Hematopoietic multipotent progenitor cell treated with erythropoietin and hydrocortisone succinate and interleukin-3 and kit ligand, for 6 days (in vitro differentiated cells): ENCODE measurements around the gene VWA7.
"Not testable (repeated sequence)": the region's sequence is repeated elsewhere in the genome, so short reads cannot be mapped to it uniquely, and the experiment has no call there.

Source experiments
- DNase-seq: peaks from one replicate; pipeline ENCODE4 v3.0.0-alpha.2; 2015

The VWA7 gene, protein sequence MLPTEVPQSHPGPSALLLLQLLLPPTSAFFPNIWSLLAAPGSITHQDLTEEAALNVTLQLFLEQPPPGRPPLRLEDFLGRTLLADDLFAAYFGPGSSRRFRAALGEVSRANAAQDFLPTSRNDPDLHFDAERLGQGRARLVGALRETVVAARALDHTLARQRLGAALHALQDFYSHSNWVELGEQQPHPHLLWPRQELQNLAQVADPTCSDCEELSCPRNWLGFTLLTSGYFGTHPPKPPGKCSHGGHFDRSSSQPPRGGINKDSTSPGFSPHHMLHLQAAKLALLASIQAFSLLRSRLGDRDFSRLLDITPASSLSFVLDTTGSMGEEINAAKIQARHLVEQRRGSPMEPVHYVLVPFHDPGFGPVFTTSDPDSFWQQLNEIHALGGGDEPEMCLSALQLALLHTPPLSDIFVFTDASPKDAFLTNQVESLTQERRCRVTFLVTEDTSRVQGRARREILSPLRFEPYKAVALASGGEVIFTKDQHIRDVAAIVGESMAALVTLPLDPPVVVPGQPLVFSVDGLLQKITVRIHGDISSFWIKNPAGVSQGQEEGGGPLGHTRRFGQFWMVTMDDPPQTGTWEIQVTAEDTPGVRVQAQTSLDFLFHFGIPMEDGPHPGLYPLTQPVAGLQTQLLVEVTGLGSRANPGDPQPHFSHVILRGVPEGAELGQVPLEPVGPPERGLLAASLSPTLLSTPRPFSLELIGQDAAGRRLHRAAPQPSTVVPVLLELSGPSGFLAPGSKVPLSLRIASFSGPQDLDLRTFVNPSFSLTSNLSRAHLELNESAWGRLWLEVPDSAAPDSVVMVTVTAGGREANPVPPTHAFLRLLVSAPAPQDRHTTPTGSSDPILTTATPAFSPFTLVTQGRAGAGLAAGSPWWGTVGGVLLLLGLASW

DNA sequence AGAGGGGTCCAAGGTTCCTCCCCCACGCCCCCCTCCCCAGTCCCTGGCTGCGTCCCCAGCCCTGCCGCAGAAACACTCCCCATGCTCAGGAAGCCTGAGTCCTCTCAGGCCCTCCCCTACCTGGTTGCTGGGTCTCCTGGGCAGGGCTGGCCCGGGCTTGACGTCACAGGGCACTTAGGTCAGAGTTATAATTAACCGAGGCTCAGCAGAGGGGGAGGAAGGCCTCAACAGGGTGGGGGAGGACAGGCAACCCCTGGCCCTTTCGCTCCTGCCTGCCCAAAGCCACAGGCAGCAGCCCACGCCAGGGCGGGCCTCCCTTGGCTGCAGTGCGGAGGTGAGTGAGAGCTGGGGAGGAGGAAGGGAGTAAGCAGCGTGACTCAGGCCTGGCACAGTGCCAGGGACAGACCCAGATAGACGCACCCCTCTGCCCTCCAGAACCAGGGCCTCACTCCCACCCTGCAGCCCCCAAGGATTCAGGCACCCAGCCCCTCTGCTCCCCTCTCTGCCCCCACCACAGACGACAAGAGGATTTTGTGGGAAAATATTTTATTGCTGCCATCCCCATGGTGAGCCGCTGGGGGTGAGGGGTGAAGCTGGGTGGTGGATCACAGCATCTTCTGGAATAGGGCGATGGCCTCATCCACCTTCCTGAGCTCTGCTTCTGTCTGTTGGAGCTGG, at the start of gene VWA7:
Gene VWA7 (minus strand): TSS at position 340 of the 678 bp plus-strand sequence. CDS start 549 bp downstream, outside the sequence.
- peak; percentile 88 for DNase-seq

DNA sequence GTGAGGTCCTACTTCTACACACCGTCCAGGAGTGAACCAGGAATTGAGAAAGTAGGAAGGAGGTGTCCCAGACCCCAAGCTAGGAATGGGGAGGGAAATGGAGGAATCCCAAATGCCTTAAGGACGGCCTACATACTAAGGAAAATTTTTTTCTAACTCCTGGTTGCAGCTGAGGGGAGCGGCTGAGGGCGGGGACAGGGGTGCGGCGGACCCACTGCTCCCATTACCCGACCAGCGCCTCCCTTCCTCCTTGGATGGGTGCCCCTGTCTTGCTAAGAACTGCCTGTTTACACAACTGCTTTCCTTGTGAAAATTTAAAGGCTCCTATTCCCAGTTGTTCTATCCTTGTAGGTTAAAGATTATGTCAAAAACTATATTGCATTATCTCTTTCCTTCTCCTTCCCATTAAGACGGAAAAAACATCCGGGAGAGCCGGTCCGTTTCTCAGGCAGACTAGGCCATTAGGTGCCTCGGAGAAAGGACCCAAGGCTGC, 49.7 kb upstream of the VWA7 start:
- DNase-seq = peak; percentile 91

DNA sequence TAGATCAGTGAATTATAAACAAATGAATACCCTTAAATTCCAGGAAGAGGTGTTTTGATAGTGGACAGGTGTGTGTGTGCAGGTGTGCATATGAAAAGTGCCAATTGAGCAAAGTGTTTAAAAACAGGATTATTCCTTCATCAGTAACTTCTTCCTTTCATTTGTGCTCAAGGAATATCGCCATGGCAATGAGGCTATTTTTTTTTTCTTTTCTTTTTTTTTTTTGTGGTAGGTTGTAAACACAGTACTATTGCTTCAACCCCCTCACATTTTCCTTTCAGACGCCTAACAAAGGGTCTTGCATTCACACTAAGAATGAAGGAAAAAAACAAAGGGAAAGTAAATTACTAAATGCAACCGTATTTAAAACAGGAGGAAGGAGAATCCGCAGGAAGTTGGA, 48.4 kb upstream of the VWA7 start:
- DNase-seq = no peak

DNA sequence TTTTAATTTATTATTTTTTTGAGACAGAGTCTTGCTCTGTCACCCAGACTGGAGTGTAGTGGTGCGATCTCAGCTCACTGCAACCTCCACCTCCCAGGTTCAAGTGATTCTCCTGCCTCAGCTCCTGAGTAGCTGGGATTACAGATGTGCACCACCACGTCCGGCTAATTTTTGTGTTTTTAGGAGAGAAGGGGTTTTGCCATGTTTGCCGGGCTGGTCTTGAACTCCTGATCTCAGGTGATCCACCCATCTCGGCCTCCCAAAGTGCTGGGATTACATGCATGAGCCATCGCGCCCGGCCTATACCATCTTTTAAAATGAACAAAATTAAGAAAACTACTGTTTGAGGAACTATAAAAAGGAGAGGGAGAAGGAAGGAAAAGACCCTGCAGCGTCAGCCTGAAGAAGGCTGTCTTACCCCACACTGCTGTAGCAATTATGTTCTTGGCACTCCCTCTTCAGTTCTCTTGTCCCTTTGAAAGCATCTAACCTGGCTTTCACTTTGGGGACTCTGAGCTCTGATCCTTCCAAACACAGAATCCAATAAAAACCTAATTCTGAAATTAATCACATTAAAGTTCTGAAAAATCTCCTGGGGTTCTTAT, 46.6 kb upstream of the VWA7 start:
- peak; percentile 46 for DNase-seq

DNA sequence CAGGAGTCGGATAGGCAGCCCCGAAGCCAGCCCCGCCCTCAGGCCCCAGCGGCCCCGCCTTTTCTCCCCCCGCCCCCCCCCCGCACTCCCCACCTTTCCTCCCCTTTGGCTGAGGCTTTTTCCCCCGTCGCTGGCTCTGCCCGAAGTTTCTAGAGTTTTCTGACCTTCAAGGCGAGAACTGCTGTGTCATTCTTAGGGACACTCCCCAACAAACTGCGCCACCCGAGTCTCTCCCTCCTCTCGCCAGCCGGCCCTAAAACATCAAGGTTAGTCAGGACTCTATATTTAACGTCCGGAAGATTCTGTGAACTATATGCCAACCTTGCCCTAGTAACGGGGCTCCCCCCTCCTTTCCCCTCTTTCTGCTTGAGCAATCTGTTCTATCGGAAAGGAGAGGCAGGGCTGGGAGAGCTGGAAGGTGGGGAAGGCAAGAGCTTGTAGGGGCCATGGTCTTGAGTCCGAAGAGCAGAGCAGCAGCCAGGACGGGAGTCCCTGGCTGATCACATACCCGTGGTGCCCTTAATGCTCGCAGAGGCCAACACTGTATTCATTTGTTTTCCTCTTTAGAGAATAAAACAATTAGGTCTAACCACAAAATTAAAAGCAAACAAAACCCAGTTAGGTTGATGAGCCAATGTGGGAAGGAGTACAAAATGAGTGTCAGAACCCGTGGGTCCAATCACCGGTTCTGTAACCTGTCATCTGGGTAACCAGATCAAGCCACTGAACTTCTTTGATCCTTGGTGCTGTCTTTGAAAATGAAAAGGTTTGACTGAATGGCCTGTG, 45.1 kb upstream of the VWA7 start:
- DNase-seq = peak; percentile 95

DNA sequence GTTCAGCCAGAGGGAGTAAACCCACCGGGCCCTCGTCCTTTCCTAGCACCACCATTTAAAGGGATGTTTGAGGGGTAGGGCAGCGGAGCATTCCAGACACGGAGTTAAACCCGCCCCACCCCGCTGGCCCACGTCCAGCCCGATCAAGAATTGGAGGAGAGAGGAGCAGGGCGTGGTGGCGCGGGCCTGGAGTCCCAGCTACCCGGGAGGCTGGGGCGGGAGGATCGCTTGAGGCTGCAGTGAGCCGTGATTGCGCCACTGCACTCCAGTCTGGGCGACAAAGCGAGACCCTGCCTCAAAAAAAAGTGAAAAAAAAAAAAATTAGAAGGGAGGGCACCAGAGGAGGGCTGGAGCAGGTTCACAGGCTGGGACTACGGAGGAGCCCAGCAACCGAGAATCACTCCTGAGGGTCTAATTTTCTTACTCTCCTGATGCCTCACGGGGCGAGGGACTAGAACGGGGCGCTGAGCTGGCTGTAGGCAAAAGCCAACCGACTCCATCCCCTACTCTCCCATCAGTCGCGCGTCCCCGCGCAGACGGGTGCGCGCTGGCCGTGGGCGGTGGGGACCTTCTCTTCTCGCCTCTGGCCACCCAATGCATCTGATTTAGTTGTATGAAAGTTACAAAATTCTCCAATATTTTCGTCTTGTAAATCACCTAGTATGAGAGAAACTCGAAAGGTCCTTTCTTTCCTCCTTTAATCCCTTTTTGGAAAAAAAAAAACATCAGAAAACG, 44.3 kb upstream of the VWA7 start:
- DNase-seq = peak; percentile 69

DNA sequence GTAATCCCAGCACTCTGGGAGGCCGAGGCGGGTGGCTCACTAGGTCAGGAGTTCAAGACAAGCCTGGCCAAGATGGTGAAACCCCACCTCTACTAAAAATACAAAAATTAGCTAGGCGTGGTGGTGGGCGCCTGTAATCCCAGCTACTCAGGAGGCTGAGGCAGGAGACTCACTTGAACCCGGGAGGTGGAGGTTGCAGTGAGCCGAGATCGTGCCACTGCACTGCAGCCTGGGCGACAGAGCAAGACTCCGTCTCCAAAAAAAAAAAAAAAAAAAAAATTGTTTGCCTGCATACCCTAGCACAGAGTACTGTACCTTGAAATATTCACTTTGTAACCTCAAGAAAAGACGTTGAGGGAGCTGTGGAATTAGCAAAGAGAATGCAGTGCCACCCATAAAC, 43.3 kb upstream of the VWA7 start:
- not testable (repeated sequence) for DNase-seq

DNA sequence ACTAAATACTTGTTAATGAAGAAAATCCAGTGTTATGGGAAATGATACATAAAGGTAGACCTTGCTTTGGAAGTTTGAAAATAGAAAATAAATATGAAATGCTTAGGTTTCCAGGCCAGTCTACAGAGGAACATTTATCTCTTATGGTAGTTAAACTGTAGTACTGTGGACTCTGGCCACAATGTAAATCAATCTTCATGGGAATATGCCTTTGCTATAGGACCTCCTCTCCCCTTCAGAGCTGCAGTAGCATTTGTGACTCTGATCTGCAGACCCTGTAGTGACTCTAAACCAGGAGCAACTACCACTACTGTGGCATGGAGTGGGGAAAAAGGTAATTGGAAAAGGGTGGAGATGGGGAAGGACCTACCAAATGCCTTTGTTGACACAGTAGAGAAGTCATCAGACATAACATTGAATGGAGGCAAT, 42.8 kb upstream of the VWA7 start:
- no peak for DNase-seq

DNA sequence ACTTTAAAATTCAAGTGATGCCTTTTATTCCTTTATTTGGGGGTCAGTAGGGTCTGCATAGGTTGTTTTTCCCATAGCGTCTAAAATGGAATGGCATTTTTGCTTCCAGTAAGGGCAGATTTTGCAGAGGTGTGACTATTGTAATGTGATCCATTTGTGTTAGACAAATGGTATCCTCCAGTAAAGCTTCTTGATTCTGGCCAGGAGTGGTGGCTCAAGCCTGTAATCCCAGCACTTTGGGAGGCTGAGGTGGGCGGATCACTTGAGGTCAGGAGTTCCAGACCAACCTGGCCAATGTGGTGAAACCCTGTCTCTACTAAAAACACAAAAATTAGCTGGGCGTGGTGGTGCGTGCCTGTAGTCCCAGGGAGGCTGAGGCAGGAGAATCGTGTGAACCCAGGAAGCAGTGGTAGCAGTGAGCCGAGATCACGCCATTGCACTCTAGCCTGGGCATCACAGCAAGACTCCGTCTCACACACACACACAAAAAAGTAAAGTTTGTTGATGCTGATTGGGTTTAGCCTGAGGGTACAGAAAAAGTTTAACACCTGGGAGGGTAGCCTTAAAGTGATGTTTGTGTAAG, 40.9 kb upstream of the VWA7 start:
- DNase-seq = not testable (repeated sequence)

DNA sequence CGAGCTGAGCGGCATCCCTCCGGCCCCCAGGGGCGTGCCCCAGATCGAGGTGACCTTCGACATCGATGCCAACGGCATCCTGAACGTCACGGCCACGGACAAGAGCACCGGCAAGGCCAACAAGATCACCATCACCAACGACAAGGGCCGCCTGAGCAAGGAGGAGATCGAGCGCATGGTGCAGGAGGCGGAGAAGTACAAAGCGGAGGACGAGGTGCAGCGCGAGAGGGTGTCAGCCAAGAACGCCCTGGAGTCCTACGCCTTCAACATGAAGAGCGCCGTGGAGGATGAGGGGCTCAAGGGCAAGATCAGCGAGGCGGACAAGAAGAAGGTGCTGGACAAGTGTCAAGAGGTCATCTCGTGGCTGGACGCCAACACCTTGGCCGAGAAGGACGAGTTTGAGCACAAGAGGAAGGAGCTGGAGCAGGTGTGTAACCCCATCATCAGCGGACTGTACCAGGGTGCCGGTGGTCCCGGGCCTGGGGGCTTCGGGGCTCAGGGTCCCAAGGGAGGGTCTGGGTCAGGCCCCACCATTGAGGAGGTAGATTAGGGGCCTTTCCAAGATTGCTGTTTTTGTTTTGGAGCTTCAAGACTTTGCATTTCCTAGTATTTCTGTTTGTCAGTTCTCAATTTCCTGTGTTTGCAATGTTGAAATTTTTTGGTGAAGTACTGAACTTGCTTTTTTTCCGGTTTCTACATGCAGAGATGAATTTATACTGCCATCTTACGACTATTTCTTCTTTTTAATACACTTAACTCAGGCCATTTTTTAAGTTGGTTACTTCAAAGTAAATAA, 40.2 kb upstream of the VWA7 start:
- DNase-seq = peak; percentile 65

DNA sequence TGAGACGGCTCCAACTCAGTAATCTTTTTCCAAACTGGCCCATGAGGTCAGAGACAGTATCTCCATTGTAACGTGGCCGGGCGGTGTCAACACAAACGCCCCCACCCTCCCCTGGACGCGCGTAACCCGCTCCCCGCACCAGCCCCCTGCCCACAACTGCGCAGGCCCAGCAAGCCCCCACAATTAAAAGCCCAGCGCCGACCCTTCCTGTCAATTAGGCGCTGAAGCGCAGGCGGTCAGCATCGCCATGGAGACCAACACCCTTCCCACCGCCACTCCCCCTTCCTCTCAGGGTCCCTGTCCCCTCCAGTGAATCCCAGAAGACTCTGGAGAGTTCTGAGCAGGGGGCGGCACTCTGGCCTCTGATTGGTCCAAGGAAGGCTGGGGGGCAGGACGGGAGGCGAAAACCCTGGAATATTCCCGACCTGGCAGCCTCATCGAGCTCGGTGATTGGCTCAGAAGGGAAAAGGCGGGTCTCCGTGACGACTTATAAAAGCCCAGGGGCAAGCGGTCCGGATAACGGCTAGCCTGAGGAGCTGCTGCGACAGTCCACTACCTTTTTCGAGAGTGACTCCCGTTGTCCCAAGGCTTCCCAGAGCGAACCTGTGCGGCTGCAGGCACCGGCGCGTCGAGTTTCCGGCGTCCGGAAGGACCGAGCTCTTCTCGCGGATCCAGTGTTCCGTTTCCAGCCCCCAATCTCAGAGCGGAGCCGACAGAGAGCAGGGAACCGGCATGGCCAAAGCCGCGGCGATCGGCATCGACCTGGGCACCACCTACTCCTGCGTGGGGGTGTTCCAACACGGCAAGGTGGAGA, 38.1 kb upstream of the VWA7 start, which contains the start of the genes HSPA1A and HSPA1L:
Gene HSPA1A (plus strand): TSS at position 519 of the 814 bp plus-strand sequence. CDS start 214 bp downstream, at position 733.
Gene HSPA1L (minus strand): TSS at position 259 of the 814 bp plus-strand sequence. CDS start 3,311 bp downstream, outside the sequence.
- peak; percentile 93 for DNase-seq

DNA sequence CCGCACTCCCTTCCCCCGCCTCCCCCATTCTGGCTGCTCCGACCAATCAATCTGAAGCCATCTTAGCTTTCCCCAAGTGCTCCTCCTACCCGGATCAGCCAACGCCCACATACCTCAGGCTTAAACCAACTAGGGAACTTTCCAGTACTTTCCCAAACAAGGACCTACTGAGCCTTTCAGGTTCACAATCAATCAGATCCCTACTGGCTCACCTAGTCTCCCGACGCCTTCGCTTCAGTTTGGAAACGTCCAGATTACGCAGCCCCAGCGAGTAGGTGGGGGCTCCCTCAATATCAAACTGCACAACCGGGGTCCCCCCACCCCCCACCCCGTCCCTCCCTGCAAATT, 37.5 kb upstream of the VWA7 start:
- DNase-seq = peak; percentile 94

DNA sequence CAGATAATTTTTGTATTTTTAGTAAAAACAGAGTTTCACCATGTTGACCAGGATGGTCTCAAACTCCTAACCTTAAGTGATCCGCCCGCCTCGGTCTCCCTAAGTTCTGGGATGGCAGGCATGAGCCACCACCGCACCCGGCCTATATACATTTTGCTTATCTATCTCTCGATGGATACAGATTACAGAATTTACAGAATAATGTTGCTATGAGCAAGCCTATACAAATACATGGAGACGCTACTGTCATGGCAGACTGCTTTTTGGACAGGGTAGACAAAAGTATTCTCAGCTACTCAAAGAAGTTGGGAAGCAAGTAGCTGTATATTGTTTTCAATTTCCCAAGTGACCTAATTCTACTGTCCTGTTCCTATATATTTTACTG, 36.3 kb upstream of the VWA7 start:
- no peak for DNase-seq

DNA sequence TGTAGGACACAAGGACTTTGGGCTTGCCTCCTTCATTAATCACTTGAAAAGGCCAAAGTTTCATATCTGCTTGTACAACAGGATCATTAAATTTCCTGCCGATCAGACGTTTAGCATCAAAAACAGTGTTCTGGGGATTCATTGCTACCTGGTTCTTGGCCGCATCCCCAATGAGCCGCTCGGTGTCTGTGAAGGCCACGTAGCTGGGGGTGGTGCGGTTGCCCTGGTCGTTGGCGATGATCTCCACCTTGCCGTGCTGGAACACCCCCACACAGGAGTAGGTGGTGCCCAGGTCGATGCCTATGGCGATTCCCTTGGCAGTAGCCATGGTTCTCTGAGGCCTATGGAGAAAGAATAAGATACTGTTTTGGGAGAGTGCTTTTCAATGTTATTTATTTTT, 34.5 kb upstream of the VWA7 start:
- DNase-seq = no peak

DNA sequence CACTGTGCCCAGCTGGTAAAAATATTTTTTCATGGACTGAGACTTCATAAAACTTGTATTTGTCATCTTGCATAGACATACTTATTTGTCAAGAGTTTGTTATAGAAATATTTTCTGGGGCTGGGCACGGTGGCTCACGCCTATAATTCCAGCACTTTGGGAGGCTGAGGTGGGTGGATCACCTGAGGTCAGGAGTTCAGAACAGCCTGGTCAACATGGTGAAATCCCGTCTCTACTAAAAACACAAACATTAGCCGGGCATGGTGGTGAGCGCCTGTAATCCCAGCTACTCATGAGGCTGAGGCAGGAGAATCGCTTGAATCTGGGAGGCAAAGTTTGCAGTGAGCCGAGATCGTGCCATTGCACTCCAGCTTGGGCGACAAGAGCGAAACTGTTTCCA, 31.5 kb upstream of the VWA7 start:
- not testable (repeated sequence) for DNase-seq

DNA sequence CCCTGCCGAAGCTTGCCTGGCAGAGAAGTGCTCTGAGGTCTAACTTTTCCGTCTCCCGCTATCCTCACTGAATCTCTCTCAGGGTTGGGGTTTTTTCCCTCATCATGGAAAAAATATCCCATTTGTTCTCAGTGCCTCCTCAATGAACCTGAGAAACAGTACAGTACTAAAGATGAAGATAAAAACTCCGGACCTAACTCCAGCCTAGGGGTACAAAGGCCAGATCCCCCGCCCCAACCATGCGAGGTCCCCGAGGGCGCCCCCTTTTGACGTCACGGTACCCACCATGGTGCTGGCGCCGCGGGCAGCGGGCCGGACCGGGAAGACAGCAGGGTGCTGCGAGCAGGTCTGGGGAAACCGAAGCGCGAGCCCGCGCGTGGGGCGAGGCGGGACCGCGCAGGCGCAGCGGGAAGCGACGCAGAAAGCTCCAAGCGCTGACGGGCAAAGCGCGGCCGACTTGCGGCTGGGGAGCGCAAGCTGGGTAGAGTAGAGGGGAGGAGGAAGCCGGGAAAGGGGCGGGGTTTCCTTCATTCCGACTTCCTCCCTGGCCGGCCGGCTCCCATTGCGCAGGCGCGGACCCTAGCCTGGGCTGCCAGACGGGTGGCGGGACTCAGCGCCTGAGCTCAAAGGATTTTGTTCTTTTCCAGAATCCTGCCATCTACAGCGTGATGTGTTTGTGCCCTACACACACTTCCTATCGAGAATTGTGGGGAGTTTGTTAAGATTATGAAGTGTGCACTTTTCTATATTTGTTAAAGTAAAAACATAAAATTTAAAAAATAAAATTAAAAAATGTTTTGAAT, 29.5 kb upstream of the VWA7 start, which contains the start of gene LSM2:
Gene LSM2 (minus strand): TSS at position 497 of the 803 bp plus-strand sequence. CDS start 209 bp downstream, at position 288.
- peak; percentile 99 for DNase-seq

DNA sequence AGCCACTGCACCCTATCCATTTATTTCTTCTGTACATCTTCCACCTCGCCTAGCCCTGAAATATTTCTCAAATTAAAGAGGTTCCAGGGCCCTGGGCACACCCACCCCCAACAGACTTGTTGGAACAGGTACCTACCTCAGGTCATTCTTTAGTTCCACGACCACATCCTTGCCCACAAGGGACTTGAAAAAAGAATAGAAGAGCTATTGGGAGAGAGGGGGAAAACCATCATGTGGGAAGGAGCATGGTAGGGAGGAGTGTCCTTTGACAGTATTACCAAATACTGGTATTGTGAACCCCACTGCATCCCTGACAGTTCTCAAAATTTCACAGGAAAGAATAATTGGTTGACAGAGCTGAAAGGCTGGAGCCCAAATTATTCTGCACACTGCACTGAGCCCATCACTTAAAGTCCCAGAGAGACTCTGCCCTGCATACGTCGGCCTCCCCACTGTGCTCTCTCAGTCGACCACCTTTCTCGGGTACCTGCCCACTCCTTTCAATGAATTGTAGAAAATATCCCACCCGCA, 28.9 kb upstream of the VWA7 start:
- peak; percentile 22 for DNase-seq
